HG03575 (cell line): ENCODE results near the gene GINS2.

ENCODE experiments used
- ATAC-seq: cut with Tn5 transposase; IDR thresholded peaks from one replicate; pipeline ENCODE4 v1.9.1; 2021; ENCODE audit not compliant: unreplicated experiment, insufficient number of reproducible peaks, low FRiP score; ENCODE audit errors: extremely low read depth

GINS2 gene

GRCh38 chr16:85635545-85636140, 53.1 kb downstream of the GINS2 start:
- no peak for ATAC-seq

- ATAC-seq: no peak
Measured at GRCh38 chr16:85634747-85635544, 53.8 kb downstream of the GINS2 start.

- no peak for ATAC-seq
Measured at GRCh38 chr16:85633888-85634287, 54.9 kb downstream of the GINS2 start.

GRCh38 chr16:85633438-85633743, 55.4 kb downstream of the GINS2 start:
- no peak for ATAC-seq

GRCh38 chr16:85632709-85633437, 55.9 kb downstream of the GINS2 start:
- ATAC-seq: no peak

GRCh38 chr16:85631802-85632393, 56.9 kb downstream of the GINS2 start:
- no peak for ATAC-seq

- ATAC-seq: no peak
Measured at GRCh38 chr16:85631230-85631629, 57.5 kb downstream of the GINS2 start.

GRCh38 chr16:85629853-85630252, 58.9 kb downstream of the GINS2 start:
- no peak for ATAC-seq

- no peak for ATAC-seq
Measured at GRCh38 chr16:85629326-85629725, 59.4 kb downstream of the GINS2 start.

- no peak for ATAC-seq
Measured at GRCh38 chr16:85628645-85629044, 60.1 kb downstream of the GINS2 start.

- no peak for ATAC-seq
Measured at GRCh38 chr16:85628265-85628556, 60.5 kb downstream of the GINS2 start.

- ATAC-seq: no peak
Measured at GRCh38 chr16:85627526-85628264, 61.1 kb downstream of the GINS2 start.

- ATAC-seq: no peak
Measured at GRCh38 chr16:85627089-85627488, 61.7 kb downstream of the GINS2 start.
